HepG2 (cell line): Measurements from ENCODE around the gene BAIAP2L1. TPM values are rescaled to one million over a fixed set of nuclear protein-coding genes. Genes with fewer than 3 reads are reported as not detected.

Experiments
- CC2D1A ChIP-seq: sonication (generic); formaldehyde crosslinking; IDR thresholded peaks from 2 replicates; pipeline ENCODE4 v1.8.1; 2023; ENCODE audit warnings: mild to moderate bottlenecking, missing genetic modification reagents
- CHD4 ChIP-seq: fragments of 200-600 bp; sonication (generic); IDR thresholded peaks from 2 replicates; pipeline ENCODE4 v1.7.0; 2017; ENCODE audit warnings: mild to moderate bottlenecking, low read length, borderline replicate concordance
- EP300 ChIP-seq, 3 experiments: sonication (generic) in 1 of 3; formaldehyde crosslinking in 1 of 3; IDR thresholded peaks; 2 replicates each; pipeline versions ENCODE4 v1.5.1 to v1.6.1; 2011 to 2020; ENCODE audit warnings: low read depth in 2 of 3, low read length in 2 of 3, borderline replicate concordance in 1 of 3, improper control_type of control experiment in 1 of 3, mild to moderate bottlenecking in 1 of 3, missing genetic modification reagents in 1 of 3, moderate library complexity in 1 of 3
- HES4 ChIP-seq: sonication (generic); formaldehyde crosslinking; IDR thresholded peaks from 2 replicates; pipeline ENCODE4 v1.9.0; 2021; ENCODE audit warnings: mild to moderate bottlenecking, missing genetic modification reagents, borderline replicate concordance
- IRX3 ChIP-seq: sonication (generic); formaldehyde crosslinking; IDR thresholded peaks from 2 replicates; pipeline ENCODE4 v1.8.1; 2023; ENCODE audit warnings: mild to moderate bottlenecking, low read depth, missing genetic modification reagents, borderline replicate concordance
- KAT2B ChIP-seq: fragments of 150-350 bp; IDR thresholded peaks from 2 replicates; pipeline ENCODE4 v1.6.1; 2014; ENCODE audit warnings: low read depth, low read length, borderline replicate concordance
- LCORL ChIP-seq, 2 experiments: fragments of 450-650 bp in 1 of 2; sonication (generic) in 1 of 2; formaldehyde crosslinking in 1 of 2; IDR thresholded peaks; 2 replicates each; pipeline versions ENCODE4 v1.5.0 to v1.6.1; 2017 to 2020; ENCODE audit warnings: antibody characterized with exemption in 1 of 2, missing genetic modification reagents in 1 of 2
- MBD4 ChIP-seq: IDR thresholded peaks from 2 replicates; pipeline ENCODE4 v1.6.1; 2012; ENCODE audit warnings: low read length, inconsistent platforms, borderline replicate concordance
- MIER2 ChIP-seq: IDR thresholded peaks from 2 replicates; pipeline ENCODE4 v1.6.1; 2016; ENCODE audit warnings: missing biosample characterization, missing genetic modification reagents
- MTA3 ChIP-seq: sonication (generic); formaldehyde crosslinking; IDR thresholded peaks from 2 replicates; pipeline ENCODE4 v1.4.0; 2020; ENCODE audit warnings: missing genetic modification reagents
- NCOA5 ChIP-seq: sonication (generic); formaldehyde crosslinking; IDR thresholded peaks from 2 replicates; pipeline ENCODE4 v1.4.0; 2020; ENCODE audit warnings: missing genetic modification reagents
- PHB2 ChIP-seq: fragments of 450-650 bp; IDR thresholded peaks from 2 replicates; pipeline ENCODE4 v1.6.1; 2018; ENCODE audit not compliant: partially characterized antibody
- REL ChIP-seq: sonication (generic); formaldehyde crosslinking; conservative IDR thresholded peaks from 2 replicates; pipeline ENCODE4 v1.8.0; 2022; ENCODE audit warnings: mild to moderate bottlenecking, missing genetic modification reagents, moderate library complexity
- TBX2 ChIP-seq: sonication (generic); formaldehyde crosslinking; IDR thresholded peaks from 2 replicates; pipeline ENCODE4 v1.5.0; 2020; ENCODE audit warnings: missing genetic modification reagents, mild to moderate bottlenecking, borderline replicate concordance
- THYN1 ChIP-seq: sonication (generic); formaldehyde crosslinking; IDR thresholded peaks from 2 replicates; pipeline ENCODE4 v1.8.1; 2023; ENCODE audit warnings: low read depth, mild to moderate bottlenecking, moderate library complexity, missing genetic modification reagents, borderline replicate concordance
- ZNF24 ChIP-seq: fragments of 450-650 bp; IDR thresholded peaks from 2 replicates; pipeline ENCODE4 v1.6.1; 2017; ENCODE audit warnings: antibody characterized with exemption, mild to moderate bottlenecking
- ZNF329 ChIP-seq: sonication (generic); formaldehyde crosslinking; IDR thresholded peaks from 2 replicates; pipeline ENCODE4 v1.9.0; 2021; ENCODE audit warnings: low read depth, mild to moderate bottlenecking, missing genetic modification reagents
- ZNF546 ChIP-seq: sonication (generic); formaldehyde crosslinking; conservative IDR thresholded peaks from 2 replicates; pipeline ENCODE4 v1.8.1; 2023; ENCODE audit warnings: mild to moderate bottlenecking, missing genetic modification reagents
- ZNF605 ChIP-seq: sonication (generic); formaldehyde crosslinking; IDR thresholded peaks from 2 replicates; pipeline ENCODE4 v1.8.0; 2022; ENCODE audit warnings: mild to moderate bottlenecking, missing genetic modification reagents
- ZNF737 ChIP-seq: sonication (generic); formaldehyde crosslinking; IDR thresholded peaks from 2 replicates; pipeline ENCODE4 v1.5.0; 2020; ENCODE audit warnings: missing genetic modification reagents, mild to moderate bottlenecking, borderline replicate concordance
- ZNF792 ChIP-seq: IDR thresholded peaks from 2 replicates; pipeline ENCODE4 v1.6.1; 2016
- ZZZ3 ChIP-seq: sonication (generic); formaldehyde crosslinking; IDR thresholded peaks from 2 replicates; pipeline ENCODE4 v1.4.0; 2020; ENCODE audit warnings: missing genetic modification reagents, mild to moderate bottlenecking, borderline replicate concordance
- polyA plus RNA-seq, 8 experiments: library from polyadenylated mRNA; depleted of rRNA in 3 of 8; stranded (reverse) in 7 of 8; unstranded in 1 of 8; fragments of >200 nt; fragmentation: Illumina TruSeq in 4 of 8; extraction: Trizol in 4 of 8; gene quantifications; 2 replicates each; pipeline versions ENCODE4 v1.2.1 to v1.2.3, GENCODE V29; 2011 to 2016; ENCODE audit warnings: low read depth in 4 of 8, missing spikeins in 1 of 8, mixed read lengths in 1 of 8; ENCODE audit not compliant: insufficient read depth in 1 of 8
- total RNA-seq, 5 experiments: library from RNA; depleted of rRNA; stranded (reverse); fragments of >200 nt; fragmentation: Illumina TruSeq; extraction: Trizol; gene quantifications; 2 replicates each; pipeline ENCODE4 v1.2.3, GENCODE V29; 2016; ENCODE audit warnings: low read depth in 1 of 5
- TF ChIP-seq, protein P1 (sequence below): sonication (generic); formaldehyde crosslinking; IDR thresholded peaks from 2 replicates; pipeline ENCODE4 v1.5.1; 2020; ENCODE audit warnings: missing genetic modification reagents, mild to moderate bottlenecking, borderline replicate concordance
- TF ChIP-seq, protein P2 (sequence below): sonication (generic); formaldehyde crosslinking; IDR thresholded peaks from 2 replicates; pipeline ENCODE4 v1.4.0; 2020; ENCODE audit warnings: mild to moderate bottlenecking, missing genetic modification reagents
- TF ChIP-seq, protein P3 (sequence below): sonication (generic); formaldehyde crosslinking; conservative IDR thresholded peaks from 2 replicates; pipeline ENCODE4 v1.4.0; 2020; ENCODE audit warnings: missing genetic modification reagents
- TF ChIP-seq, protein P4 (sequence below): IDR thresholded peaks from 2 replicates; pipeline ENCODE4 v1.6.1; 2016; ENCODE audit warnings: missing compliant biosample characterization, missing genetic modification reagents, borderline replicate concordance

BAIAP2L1 gene
- total and polyA plus RNA-seq, 2 of the 13 experiments (the other 11 are each of a cell fraction or from before 2014, with no cell fraction given): 13.0 to 21.5 TPM

DNA sequence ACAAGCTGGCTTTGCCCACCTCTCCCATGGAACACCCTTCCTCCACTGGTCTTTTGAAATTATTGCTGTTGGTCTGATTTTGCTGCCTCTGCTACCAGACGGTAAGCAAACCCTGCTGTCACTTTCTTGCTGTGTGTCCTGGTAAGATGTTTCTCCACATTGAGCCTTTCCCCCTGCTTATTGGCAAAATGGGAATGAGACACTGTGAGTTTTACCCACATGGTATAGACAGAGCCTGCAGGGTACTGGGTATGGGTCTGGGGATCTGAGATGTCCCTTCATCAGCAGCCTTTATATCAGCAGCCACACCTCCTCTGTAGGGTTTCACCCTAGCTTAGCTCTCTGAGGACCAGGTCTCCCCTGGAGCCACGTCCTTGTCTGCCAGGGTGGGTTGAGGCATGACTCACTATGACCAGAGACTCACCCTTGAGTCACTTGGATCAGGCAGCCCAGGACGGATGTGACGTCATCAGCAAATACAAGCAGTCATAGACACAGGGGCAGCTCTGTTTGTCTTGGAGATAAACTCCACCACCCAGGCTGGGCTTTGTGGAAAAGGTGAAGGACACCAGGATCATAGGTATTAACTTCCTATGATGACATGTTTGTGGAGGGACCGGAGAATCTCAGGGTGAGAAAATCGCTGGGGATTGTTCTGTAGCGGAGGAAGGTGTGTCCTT lies 17.9 kb upstream of the BAIAP2L1 start (continued):
- TF ChIP-seq EP300 (IDR thresholded peaks at IDR 0.05; ENCODE audit: low read depth in 2 of 2, low read length in 2 of 2): peak; percentile 68 to 97; a peak in 3 of 4 replicates
- TF ChIP-seq EP300 (CRISPR knock-in tag; IDR thresholded peaks at IDR 0.05; ENCODE audit: borderline replicate concordance): peak; percentile 94
- TF ChIP-seq CHD4: peak; percentile 88; the same call in 1 of the 2 replicates
- TF ChIP-seq TBX2 (CRISPR knock-in tag): peak; percentile 98
- TF ChIP-seq, protein P1, sequence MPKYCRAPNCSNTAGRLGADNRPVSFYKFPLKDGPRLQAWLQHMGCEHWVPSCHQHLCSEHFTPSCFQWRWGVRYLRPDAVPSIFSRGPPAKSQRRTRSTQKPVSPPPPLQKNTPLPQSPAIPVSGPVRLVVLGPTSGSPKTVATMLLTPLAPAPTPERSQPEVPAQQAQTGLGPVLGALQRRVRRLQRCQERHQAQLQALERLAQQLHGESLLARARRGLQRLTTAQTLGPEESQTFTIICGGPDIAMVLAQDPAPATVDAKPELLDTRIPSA (CRISPR knock-in tag): no peak
- 0 out of 2 replicates have a peak, but pooled peaks have one; percentile 18 for TF ChIP-seq NCOA5 (CRISPR knock-in tag)
- TF ChIP-seq LCORL (IDR thresholded peaks at IDR 0.05): no peak
- TF ChIP-seq LCORL (CRISPR knock-in tag; IDR thresholded peaks at IDR 0.05): no peak; the same call in none of the 2 replicates
- TF ChIP-seq PHB2: no peak
- no peak for TF ChIP-seq ZNF329 (CRISPR knock-in tag)
- no peak for TF ChIP-seq MTA3 (CRISPR knock-in tag)
- TF ChIP-seq MIER2: no peak
- no peak for TF ChIP-seq ZNF546 (CRISPR knock-in tag)
- no peak for TF ChIP-seq IRX3 (CRISPR knock-in tag)
- no peak for TF ChIP-seq KAT2B
- TF ChIP-seq MBD4: no peak
- TF ChIP-seq ZNF24: no peak
- no peak for TF ChIP-seq HES4 (CRISPR knock-in tag)
- TF ChIP-seq, protein P2, sequence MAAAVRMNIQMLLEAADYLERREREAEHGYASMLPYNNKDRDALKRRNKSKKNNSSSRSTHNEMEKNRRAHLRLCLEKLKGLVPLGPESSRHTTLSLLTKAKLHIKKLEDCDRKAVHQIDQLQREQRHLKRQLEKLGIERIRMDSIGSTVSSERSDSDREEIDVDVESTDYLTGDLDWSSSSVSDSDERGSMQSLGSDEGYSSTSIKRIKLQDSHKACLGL (CRISPR knock-in tag): no peak
- TF ChIP-seq THYN1: no peak
- TF ChIP-seq ZNF792 (CRISPR knock-in tag): peak; percentile 73
- peak; percentile 86 for TF ChIP-seq ZNF605 (CRISPR knock-in tag)
- TF ChIP-seq, protein P3, sequence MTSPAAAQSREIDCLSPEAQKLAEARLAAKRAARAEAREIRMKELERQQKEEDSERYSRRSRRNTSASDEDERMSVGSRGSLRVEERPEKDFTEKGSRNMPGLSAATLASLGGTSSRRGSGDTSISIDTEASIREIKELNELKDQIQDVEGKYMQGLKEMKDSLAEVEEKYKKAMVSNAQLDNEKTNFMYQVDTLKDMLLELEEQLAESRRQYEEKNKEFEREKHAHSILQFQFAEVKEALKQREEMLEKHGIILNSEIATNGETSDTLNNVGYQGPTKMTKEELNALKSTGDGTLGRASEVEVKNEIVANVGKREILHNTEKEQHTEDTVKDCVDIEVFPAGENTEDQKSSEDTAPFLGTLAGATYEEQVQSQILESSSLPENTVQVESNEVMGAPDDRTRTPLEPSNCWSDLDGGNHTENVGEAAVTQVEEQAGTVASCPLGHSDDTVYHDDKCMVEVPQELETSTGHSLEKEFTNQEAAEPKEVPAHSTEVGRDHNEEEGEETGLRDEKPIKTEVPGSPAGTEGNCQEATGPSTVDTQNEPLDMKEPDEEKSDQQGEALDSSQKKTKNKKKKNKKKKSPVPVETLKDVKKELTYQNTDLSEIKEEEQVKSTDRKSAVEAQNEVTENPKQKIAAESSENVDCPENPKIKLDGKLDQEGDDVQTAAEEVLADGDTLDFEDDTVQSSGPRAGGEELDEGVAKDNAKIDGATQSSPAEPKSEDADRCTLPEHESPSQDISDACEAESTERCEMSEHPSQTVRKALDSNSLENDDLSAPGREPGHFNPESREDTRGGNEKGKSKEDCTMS (CRISPR knock-in tag): no peak
- TF ChIP-seq ZNF737 (CRISPR knock-in tag): no peak
- TF ChIP-seq ZZZ3 (CRISPR knock-in tag): no peak; the same call in 1 of the 2 replicates
- TF ChIP-seq, protein P4, sequence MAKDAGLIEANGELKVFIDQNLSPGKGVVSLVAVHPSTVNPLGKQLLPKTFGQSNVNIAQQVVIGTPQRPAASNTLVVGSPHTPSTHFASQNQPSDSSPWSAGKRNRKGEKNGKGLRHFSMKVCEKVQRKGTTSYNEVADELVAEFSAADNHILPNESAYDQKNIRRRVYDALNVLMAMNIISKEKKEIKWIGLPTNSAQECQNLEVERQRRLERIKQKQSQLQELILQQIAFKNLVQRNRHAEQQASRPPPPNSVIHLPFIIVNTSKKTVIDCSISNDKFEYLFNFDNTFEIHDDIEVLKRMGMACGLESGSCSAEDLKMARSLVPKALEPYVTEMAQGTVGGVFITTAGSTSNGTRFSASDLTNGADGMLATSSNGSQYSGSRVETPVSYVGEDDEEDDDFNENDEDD (CRISPR knock-in tag): peak; percentile 55; the same call in 1 of the 2 replicates
- no peak for TF ChIP-seq CC2D1A
- TF ChIP-seq REL (CRISPR knock-in tag): 0 out of 2 replicates have a peak, but pooled peaks have one; percentile 29
